ENCODE results near the gene ZBTB12. TPM values are rescaled to one million over a fixed set of nuclear protein-coding genes. Genes with fewer than 3 reads are reported as not detected.

Gene ZBTB12
- total and polyA plus RNA-seq, 2 of the 13 experiments (the other 11 are each of a cell fraction or from before 2014, with no cell fraction given), result 4.8 to 6.0 TPM

DNA sequence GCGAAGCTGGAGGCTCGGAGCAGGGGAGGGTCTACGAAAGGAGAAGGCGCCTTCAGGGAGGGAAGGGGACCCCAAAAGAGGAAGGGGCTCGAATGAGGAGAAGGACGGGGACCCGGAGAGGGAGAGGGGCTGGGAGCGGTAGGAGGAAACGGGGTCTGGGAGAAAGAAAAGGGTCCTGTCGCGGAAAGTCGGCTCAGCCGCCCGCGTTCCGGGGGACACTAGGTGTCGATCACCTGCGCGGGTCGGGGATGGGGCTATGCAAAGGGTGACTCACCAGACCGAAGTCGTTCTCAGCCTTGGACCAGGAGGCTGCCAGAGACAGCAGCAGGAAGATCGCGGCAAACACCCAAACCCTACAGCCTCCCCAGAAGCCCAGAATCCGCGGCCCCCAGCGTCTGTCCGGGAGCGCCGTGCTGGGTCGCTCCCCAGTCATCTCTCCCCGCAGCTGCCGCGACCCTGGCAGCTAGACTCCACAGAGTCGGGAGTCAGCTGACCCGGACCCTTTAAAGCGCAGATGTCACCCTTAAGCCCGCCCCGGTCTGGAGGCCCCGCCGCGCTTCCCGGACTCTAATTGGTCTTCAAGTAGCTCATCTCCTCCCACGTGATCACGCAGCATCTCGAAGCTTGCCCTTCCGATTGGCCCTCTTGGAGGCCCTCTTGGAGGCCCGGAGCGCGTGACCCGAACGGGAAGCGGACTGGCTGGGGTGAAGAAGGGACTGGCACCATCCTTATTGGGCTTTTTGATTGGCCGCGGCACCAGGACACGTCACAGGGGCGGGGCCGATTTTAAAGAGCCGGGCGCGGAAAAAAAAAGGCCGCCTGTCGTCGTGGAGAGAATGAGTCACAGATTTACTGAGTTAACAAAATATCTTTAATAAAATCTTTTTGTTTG lies 39.3 kb downstream of the ZBTB12 start, which contains the start of gene NEU1 (continued):
- 0 out of 2 replicates have a peak, but pooled peaks have one; percentile 52 for TF ChIP-seq RNF2 (conservative IDR thresholded peaks at IDR 0.05; ENCODE audit: low read depth)
- TF ChIP-seq, protein P1, sequence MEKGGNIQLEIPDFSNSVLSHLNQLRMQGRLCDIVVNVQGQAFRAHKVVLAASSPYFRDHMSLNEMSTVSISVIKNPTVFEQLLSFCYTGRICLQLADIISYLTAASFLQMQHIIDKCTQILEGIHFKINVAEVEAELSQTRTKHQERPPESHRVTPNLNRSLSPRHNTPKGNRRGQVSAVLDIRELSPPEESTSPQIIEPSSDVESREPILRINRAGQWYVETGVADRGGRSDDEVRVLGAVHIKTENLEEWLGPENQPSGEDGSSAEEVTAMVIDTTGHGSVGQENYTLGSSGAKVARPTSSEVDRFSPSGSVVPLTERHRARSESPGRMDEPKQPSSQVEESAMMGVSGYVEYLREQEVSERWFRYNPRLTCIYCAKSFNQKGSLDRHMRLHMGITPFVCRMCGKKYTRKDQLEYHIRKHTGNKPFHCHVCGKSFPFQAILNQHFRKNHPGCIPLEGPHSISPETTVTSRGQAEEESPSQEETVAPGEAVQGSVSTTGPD (CRISPR knock-in tag; IDR thresholded peaks at IDR 0.05), result no peak; the same call in 1 of the 2 replicates
- peak; percentile 78; the same call in 1 of the 2 replicates for TF ChIP-seq ZNF274 (CRISPR knock-in tag; IDR thresholded peaks at IDR 0.05)
- TF ChIP-seq MTF1 (CRISPR knock-in tag; IDR thresholded peaks at IDR 0.05), result 0 out of 2 replicates have a peak, but pooled peaks have one; percentile 70
- TF ChIP-seq SNAPC2 (CRISPR knock-in tag; IDR thresholded peaks at IDR 0.05), result peak; percentile 83; the same call in 1 of the 2 replicates
- TF ChIP-seq MAFK (conservative IDR thresholded peaks at IDR 0.05 in 1 of 2, IDR thresholded peaks at IDR 0.05 in 1 of 2; ENCODE audit: low read length in 2 of 2), result no peak
- peak; percentile 49; the same call in 1 of the 2 replicates for TF ChIP-seq NRL (CRISPR knock-in tag; IDR thresholded peaks at IDR 0.05; ENCODE audit: borderline replicate concordance)
- TF ChIP-seq ZNF577 (CRISPR knock-in tag; IDR thresholded peaks at IDR 0.05; ENCODE audit: borderline replicate concordance, low read depth), result no peak
- peak; percentile 92 for TF ChIP-seq IRX3 (CRISPR knock-in tag; IDR thresholded peaks at IDR 0.05; ENCODE audit: borderline replicate concordance, low read depth)
- no peak for TF ChIP-seq PHB2 (IDR thresholded peaks at IDR 0.05; ENCODE audit: partially characterized antibody)
- no peak for TF ChIP-seq ZFAT (CRISPR knock-in tag; conservative IDR thresholded peaks at IDR 0.05)
- TF ChIP-seq, protein P2, sequence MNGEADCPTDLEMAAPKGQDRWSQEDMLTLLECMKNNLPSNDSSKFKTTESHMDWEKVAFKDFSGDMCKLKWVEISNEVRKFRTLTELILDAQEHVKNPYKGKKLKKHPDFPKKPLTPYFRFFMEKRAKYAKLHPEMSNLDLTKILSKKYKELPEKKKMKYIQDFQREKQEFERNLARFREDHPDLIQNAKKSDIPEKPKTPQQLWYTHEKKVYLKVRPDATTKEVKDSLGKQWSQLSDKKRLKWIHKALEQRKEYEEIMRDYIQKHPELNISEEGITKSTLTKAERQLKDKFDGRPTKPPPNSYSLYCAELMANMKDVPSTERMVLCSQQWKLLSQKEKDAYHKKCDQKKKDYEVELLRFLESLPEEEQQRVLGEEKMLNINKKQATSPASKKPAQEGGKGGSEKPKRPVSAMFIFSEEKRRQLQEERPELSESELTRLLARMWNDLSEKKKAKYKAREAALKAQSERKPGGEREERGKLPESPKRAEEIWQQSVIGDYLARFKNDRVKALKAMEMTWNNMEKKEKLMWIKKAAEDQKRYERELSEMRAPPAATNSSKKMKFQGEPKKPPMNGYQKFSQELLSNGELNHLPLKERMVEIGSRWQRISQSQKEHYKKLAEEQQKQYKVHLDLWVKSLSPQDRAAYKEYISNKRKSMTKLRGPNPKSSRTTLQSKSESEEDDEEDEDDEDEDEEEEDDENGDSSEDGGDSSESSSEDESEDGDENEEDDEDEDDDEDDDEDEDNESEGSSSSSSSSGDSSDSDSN (CRISPR knock-in tag; IDR thresholded peaks at IDR 0.05), result peak; percentile 86
- TF ChIP-seq FOXA3 (CRISPR knock-in tag; IDR thresholded peaks at IDR 0.05), result no peak; the same call in 1 of the 2 replicates
- TF ChIP-seq, protein P3, sequence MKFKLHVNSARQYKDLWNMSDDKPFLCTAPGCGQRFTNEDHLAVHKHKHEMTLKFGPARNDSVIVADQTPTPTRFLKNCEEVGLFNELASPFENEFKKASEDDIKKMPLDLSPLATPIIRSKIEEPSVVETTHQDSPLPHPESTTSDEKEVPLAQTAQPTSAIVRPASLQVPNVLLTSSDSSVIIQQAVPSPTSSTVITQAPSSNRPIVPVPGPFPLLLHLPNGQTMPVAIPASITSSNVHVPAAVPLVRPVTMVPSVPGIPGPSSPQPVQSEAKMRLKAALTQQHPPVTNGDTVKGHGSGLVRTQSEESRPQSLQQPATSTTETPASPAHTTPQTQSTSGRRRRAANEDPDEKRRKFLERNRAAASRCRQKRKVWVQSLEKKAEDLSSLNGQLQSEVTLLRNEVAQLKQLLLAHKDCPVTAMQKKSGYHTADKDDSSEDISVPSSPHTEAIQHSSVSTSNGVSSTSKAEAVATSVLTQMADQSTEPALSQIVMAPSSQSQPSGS (CRISPR knock-in tag; IDR thresholded peaks at IDR 0.05), result peak; percentile 91
- peak; percentile 97 for TF ChIP-seq NFYC (CRISPR knock-in tag; IDR thresholded peaks at IDR 0.05)
- peak; percentile 97 for TF ChIP-seq ZNF430 (CRISPR knock-in tag; IDR thresholded peaks at IDR 0.05)
- TF ChIP-seq, protein P4, sequence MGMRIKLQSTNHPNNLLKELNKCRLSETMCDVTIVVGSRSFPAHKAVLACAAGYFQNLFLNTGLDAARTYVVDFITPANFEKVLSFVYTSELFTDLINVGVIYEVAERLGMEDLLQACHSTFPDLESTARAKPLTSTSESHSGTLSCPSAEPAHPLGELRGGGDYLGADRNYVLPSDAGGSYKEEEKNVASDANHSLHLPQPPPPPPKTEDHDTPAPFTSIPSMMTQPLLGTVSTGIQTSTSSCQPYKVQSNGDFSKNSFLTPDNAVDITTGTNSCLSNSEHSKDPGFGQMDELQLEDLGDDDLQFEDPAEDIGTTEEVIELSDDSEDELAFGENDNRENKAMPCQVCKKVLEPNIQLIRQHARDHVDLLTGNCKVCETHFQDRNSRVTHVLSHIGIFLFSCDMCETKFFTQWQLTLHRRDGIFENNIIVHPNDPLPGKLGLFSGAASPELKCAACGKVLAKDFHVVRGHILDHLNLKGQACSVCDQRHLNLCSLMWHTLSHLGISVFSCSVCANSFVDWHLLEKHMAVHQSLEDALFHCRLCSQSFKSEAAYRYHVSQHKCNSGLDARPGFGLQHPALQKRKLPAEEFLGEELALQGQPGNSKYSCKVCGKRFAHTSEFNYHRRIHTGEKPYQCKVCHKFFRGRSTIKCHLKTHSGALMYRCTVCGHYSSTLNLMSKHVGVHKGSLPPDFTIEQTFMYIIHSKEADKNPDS (CRISPR knock-in tag; IDR thresholded peaks at IDR 0.05), result no peak
- peak; percentile 77; the same call in 1 of the 2 replicates for TF ChIP-seq SNAI1 (CRISPR knock-in tag; IDR thresholded peaks at IDR 0.05; ENCODE audit: borderline replicate concordance)
- TF ChIP-seq ZZZ3 (CRISPR knock-in tag; IDR thresholded peaks at IDR 0.05; ENCODE audit: borderline replicate concordance), result 0 out of 2 replicates have a peak, but pooled peaks have one; percentile 53
- peak; percentile 87 for TF ChIP-seq HOXA5 (CRISPR knock-in tag; IDR thresholded peaks at IDR 0.05)
- TF ChIP-seq ZNF124 (CRISPR knock-in tag; IDR thresholded peaks at IDR 0.05), result peak; percentile 75; the same call in 1 of the 2 replicates
- no peak for TF ChIP-seq HDAC6 (IDR thresholded peaks at IDR 0.05; ENCODE audit: low read depth, low read length)

Measured in HepG2 (cell line).